HG02852 (cell line): ENCODE measurements around the gene TAC3.
A peak's percentile ranks its signal among the peaks of the same experiment; 100 is the strongest.

ENCODE experiments used
- ATAC-seq: cut with Tn5 transposase; IDR thresholded peaks from one replicate; pipeline ENCODE4 v1.9.1; 2021; ENCODE audit warnings: mild to moderate bottlenecking, moderate library complexity; ENCODE audit not compliant: unreplicated experiment

TAC3 gene

GRCh38 chr12:57005980-57006808 is 10.1 kb downstream of the TAC3 start, which contains the start of gene ZBTB39:
ZBTB39 (minus strand) TSS chr12:57006546; CDS start chr12:57004917, 1,629 bp downstream.
- peak; percentile 71 for ATAC-seq

- no peak for ATAC-seq
These were observed 11.7 kb downstream of the TAC3 start for GRCh38 chr12:57004651-57005050.

GRCh38 chr12:57003395-57003794 is 12.9 kb downstream of the TAC3 start:
- no peak for ATAC-seq

GRCh38 chr12:57001448-57001906 is 14.9 kb downstream of the TAC3 start:
- ATAC-seq: no peak

- ATAC-seq: no peak
These were observed 15.9 kb downstream of the TAC3 start for GRCh38 chr12:57000393-57000792.

- no peak for ATAC-seq
These were observed 16.9 kb downstream of the TAC3 start for GRCh38 chr12:56999456-56999855.

GRCh38 chr12:56998981-56999380 is 17.3 kb downstream of the TAC3 start:
- ATAC-seq: peak; percentile 89

- ATAC-seq: no peak
These were observed 18.0 kb downstream of the TAC3 start for GRCh38 chr12:56998316-56998715.

- ATAC-seq: no peak
These were observed 19.4 kb downstream of the TAC3 start for GRCh38 chr12:56996793-56997545.

GRCh38 chr12:56995930-56996496 is 20.3 kb downstream of the TAC3 start:
- ATAC-seq: no peak

GRCh38 chr12:56995201-56995929 is 21.0 kb downstream of the TAC3 start:
- no peak for ATAC-seq

- no peak for ATAC-seq
These were observed 22.0 kb downstream of the TAC3 start for GRCh38 chr12:56994231-56994746.

- no peak for ATAC-seq
These were observed 23.0 kb downstream of the TAC3 start for GRCh38 chr12:56993346-56993745.

GRCh38 chr12:56991319-56992246 is 24.7 kb downstream of the TAC3 start:
- ATAC-seq: no peak

GRCh38 chr12:56990648-56991318 is 25.5 kb downstream of the TAC3 start:
- no peak for ATAC-seq

GRCh38 chr12:56989861-56990610 is 26.3 kb downstream of the TAC3 start:
- no peak for ATAC-seq

- no peak for ATAC-seq
These were observed 28.1 kb downstream of the TAC3 start for GRCh38 chr12:56988207-56988739.

GRCh38 chr12:56987551-56988053 is 28.7 kb downstream of the TAC3 start:
- ATAC-seq: peak; percentile 51
